Neural progenitor cell (in vitro differentiated cells): Measurements from ENCODE around the gene APC.

Experiments used
- EZH2 ChIP-seq: fragments of 200-600 bp; sonication (generic); IDR thresholded peaks from 2 replicates; pipeline ENCODE4 v1.6.1; 2017; ENCODE audit warnings: antibody characterized with exemption, mild to moderate bottlenecking, moderate library complexity
- EZH2phosphoT487 ChIP-seq: fragments of 200-600 bp; sonication (generic); IDR thresholded peaks from 2 replicates; pipeline ENCODE4 v1.6.1; 2017; ENCODE audit warnings: antibody characterized with exemption
- TF ChIP-seq, protein P1 (sequence below): fragments of 200-600 bp; sonication (generic); IDR thresholded peaks from 2 replicates; pipeline ENCODE4 v1.5.1; 2017; ENCODE audit warnings: antibody characterized with exemption, mild to moderate bottlenecking

GRCh38 chr5:112820246-112820645, 82.6 kb downstream of the APC start:
- TF ChIP-seq, protein P1, sequence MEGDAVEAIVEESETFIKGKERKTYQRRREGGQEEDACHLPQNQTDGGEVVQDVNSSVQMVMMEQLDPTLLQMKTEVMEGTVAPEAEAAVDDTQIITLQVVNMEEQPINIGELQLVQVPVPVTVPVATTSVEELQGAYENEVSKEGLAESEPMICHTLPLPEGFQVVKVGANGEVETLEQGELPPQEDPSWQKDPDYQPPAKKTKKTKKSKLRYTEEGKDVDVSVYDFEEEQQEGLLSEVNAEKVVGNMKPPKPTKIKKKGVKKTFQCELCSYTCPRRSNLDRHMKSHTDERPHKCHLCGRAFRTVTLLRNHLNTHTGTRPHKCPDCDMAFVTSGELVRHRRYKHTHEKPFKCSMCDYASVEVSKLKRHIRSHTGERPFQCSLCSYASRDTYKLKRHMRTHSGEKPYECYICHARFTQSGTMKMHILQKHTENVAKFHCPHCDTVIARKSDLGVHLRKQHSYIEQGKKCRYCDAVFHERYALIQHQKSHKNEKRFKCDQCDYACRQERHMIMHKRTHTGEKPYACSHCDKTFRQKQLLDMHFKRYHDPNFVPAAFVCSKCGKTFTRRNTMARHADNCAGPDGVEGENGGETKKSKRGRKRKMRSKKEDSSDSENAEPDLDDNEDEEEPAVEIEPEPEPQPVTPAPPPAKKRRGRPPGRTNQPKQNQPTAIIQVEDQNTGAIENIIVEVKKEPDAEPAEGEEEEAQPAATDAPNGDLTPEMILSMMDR = no peak
- TF ChIP-seq EZH2 (no peak), EZH2phosphoT487 (no peak)
